Keratinocyte (primary cell): ENCODE data around the gene MBLAC1.

Experiments used
- EZH2 ChIP-seq: IDR thresholded peaks from one replicate; pipeline ENCODE4 v1.6.1; 2012; ENCODE audit warnings: inconsistent platforms, mild to moderate bottlenecking, low read length, moderate library complexity
- TF ChIP-seq, protein P1 (sequence below), 3 experiments: IDR thresholded peaks in 1 of 3; conservative IDR thresholded peaks in 1 of 3; optimal IDR thresholded peaks in 1 of 3; 2 replicates in 2 of 3; 3 replicates in 1 of 3; pipeline versions ENCODE3 to v1.5.1; 2011; ENCODE audit warnings: low read length in 3 of 3, mild to moderate bottlenecking in 3 of 3, moderate library complexity in 2 of 3, control low read depth in 1 of 3, inconsistent platforms in 1 of 3; ENCODE audit not compliant: insufficient read depth in 2 of 3; ENCODE audit errors: extremely low read depth in 1 of 3

DNA sequence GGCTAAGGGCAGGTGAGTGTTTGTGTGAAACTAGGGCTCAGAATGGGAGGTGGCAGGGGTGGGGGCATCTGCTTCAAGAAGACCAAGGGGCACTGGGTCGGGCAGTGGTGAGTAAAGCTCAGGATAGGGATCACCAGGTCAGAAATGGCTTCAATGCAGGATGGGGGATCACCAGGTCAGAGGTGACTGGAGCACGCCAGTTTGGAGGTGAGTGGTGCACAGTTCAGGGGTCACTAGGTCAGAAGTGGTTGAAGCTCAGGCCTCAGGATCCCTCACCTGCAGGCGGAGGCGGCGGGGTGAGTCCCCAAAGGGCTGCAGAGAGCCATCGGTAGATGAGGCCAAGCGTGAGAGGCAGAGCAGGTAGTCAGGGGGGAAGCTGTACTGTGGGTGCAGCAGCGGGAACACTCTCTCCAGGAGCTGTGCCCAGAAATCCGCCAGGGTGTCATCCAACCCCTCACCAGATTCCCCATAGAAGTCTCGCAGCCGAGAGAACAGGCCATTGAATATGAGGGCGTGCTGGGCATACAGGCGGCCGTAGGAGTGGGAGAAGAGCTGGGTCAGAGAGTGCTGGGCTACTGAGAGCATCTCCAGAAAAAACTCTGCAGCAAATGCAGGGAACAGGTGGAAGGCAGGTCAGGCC is 48.6 kb downstream of the MBLAC1 start:
- TF ChIP-seq, protein P1, sequence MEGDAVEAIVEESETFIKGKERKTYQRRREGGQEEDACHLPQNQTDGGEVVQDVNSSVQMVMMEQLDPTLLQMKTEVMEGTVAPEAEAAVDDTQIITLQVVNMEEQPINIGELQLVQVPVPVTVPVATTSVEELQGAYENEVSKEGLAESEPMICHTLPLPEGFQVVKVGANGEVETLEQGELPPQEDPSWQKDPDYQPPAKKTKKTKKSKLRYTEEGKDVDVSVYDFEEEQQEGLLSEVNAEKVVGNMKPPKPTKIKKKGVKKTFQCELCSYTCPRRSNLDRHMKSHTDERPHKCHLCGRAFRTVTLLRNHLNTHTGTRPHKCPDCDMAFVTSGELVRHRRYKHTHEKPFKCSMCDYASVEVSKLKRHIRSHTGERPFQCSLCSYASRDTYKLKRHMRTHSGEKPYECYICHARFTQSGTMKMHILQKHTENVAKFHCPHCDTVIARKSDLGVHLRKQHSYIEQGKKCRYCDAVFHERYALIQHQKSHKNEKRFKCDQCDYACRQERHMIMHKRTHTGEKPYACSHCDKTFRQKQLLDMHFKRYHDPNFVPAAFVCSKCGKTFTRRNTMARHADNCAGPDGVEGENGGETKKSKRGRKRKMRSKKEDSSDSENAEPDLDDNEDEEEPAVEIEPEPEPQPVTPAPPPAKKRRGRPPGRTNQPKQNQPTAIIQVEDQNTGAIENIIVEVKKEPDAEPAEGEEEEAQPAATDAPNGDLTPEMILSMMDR (optimal IDR thresholded peaks at IDR 0.05 in 1 of 3, IDR thresholded peaks at IDR 0.05 in 1 of 3, conservative IDR thresholded peaks at IDR 0.05 in 1 of 3; ENCODE audit: extremely low read depth in 1 of 3, insufficient read depth in 2 of 3, low read length in 3 of 3) = no peak
- no peak for TF ChIP-seq EZH2
